VCaP (cell line): ENCODE data around the gene INSYN1.

Source experiments
- H3K27ac ChIP-seq: fragments of 450-650 bp; 2 replicates; pipeline ENCODE4 v1.5.1; 2017
- TF ChIP-seq, protein P1 (sequence below): fragments of 450-650 bp; conservative IDR thresholded peaks from 2 replicates; pipeline ENCODE4 v1.5.1; 2017; ENCODE audit warnings: mild to moderate bottlenecking, moderate library complexity

The INSYN1 gene

DNA sequence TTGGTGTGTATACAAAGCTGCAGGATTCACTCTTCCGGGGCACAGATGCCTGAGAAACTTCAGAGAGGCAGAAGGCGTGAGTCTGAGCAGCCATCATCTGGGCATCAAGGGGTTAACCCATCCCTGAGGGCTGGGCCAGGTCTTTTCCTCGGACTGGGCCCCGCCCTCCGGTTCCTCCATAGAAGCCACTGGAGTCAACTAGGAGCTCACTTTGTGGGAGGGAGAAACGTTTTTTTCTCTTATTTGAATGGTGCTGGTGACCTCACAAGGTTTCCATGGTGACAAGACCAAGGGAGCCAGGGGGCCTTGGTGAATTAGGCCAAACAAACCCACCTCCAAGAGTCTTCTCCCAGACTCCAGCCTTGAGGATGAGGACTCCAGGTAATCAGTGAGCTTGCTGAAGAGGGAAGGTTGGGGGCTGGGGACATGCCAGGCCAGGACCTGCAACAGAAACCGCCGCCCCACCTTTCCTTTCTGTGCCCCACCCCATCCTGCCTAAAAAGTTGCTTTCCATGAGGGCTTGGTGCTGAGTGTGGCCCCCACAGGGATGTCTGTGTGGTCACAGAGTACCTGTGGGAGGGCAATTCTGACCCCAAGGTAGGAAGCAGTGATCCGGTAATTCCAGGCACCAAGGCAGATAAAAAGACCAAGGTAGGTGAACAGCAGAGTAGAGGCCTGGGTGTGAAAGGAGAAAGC lies 14.8 kb upstream of the INSYN1 start:
- TF ChIP-seq, protein P1, sequence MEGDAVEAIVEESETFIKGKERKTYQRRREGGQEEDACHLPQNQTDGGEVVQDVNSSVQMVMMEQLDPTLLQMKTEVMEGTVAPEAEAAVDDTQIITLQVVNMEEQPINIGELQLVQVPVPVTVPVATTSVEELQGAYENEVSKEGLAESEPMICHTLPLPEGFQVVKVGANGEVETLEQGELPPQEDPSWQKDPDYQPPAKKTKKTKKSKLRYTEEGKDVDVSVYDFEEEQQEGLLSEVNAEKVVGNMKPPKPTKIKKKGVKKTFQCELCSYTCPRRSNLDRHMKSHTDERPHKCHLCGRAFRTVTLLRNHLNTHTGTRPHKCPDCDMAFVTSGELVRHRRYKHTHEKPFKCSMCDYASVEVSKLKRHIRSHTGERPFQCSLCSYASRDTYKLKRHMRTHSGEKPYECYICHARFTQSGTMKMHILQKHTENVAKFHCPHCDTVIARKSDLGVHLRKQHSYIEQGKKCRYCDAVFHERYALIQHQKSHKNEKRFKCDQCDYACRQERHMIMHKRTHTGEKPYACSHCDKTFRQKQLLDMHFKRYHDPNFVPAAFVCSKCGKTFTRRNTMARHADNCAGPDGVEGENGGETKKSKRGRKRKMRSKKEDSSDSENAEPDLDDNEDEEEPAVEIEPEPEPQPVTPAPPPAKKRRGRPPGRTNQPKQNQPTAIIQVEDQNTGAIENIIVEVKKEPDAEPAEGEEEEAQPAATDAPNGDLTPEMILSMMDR: no peak
- no peak overlapping the region for H3K27ac ChIP-seq

DNA sequence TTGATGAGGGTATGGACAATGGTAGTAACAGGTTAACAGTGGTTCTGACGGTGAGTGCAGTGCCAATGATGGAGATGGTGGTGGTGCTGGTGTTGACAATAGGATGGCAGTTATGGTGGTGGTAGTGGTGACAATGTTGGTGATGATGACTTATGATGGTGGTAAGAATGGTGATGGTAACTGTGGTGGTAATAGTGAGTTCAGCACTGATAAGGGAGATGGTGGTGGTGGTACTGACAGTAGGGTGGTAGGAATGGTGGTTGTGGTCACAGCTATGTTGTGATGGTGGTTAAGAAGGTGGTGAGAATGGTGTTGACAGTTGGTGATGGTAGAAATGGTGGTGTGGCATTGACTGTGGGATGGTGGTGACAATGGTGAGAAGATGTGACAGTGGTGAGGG lies 13.4 kb upstream of the INSYN1 start:
- no peak overlapping the region for H3K27ac ChIP-seq
- TF ChIP-seq, protein P1: no peak

DNA sequence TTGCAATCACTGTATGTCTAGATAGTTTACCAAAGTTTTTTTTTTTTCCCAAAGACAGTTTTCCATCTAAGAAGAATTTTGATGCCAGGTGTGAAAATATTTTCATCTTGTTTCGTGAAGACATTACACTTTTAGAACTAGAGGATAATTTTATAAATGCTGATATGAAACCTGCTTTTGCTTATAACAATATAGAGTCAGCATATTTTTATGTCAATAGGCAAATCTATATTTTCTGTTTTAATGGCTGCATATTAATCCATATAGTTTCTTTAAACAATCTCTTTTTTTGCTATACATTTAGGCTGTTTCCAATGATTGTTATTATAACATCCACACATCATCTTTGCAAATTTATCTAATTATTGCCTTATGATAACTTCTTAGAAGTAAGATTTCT lies 12.6 kb upstream of the INSYN1 start:
- TF ChIP-seq, protein P1: no peak
- H3K27ac ChIP-seq: no peak overlapping the region

DNA sequence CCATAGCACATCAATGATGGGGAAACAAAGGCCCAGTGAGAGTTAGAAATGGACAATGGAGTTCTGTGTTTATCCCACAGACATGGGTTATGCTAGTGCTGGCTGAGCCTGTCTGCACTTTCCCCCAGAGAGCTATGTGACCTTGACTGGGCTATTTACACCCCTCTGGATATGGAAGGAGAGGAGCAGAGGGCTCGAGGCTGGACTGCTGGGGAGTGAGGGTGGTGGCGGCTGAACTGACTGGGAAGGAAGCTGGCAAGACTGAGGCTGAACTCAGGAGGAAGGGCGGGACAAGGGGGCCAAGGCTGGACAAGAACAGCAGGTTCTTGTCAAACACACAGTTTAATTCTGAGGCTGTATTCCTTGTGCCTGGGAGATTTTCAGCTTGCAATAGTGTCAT lies 10.8 kb upstream of the INSYN1 start:
- no peak overlapping the region for H3K27ac ChIP-seq
- TF ChIP-seq, protein P1: no peak

DNA sequence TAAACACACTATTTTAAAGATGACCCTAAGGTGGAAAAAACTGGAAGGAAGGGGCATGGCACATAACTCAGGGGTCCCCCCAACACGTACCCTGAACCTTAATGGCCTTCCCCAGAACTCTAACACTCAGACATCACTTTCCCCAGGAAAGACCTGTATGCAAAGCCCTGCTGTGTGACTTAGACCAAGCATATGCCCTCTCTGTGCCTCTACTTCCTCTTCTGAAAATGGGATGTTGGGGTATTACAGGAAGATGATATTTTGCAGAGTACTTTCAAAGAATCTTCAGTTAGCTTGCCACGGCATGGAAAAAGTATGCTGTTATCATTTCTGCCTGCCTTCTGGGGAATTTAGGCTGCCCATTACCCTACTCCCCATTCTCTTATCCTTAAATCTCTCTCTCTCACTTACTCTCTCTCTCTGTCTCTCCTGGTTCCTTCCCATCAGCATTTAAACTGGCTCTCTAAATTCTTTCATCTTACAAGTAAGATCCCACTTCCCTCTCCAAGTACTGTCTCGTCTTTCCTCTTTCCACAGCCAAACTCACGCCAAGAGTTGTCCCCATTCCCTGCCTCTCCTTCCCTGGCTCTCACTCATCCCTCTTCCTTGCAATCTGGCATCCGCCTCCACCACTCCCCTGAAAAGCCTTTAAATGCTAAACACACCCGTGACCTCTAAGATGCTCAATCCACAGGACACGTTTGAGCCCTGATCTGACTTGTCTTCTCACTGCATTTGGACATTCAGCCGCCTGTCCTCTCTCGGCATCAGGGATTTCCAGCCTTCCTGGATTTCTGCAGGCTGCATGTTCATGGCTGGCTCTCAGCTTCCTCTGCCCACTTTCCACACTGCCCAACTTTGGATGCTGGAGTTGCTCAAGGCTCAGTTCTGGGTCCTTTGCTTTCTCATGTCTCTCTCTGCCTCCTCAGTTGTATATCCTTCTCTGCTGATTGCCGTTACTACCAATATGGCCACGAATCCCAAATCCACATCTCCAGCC lies 7.5 kb upstream of the INSYN1 start:
- TF ChIP-seq, protein P1: no peak
- no peak overlapping the region for H3K27ac ChIP-seq

DNA sequence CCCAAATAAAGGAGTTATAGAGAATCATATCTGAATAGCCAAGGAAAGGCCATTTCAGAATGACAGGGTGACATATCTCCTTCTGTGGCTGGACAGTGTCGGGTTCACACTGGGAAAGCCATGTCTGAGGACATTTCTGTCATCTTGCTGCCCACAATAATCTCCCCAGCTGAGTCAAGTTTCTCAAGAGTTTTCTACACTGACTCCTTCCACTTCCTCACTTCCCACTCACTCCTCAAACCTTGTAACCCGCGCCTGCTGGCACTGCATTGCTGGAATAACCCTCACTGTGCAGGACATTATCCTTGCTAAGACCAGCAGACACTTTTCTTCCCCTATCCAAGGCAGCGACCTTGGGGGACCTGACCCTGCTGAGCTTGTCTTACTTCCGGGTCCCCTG lies 5.3 kb upstream of the INSYN1 start:
- TF ChIP-seq, protein P1: no peak
- no peak overlapping the region for H3K27ac ChIP-seq

DNA sequence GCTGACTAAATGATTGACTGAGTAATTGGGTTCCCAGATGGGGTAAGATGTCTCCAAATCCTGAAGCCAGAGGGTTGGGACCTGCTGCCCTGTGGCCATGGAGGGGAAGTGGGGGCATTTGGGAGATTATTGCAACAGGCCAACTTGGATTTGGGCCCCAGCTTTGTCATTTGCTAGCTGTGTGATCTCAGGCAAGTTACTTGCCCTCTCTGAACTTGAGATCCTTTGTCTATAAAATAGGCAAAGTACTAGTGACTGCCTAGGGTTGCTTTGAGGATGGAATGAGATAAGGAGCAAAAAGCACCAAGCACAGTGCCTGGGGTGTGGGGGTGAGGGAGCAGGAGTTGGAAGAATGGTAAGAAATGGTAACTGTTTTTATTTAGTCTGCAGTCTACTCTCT lies 4.4 kb upstream of the INSYN1 start:
- H3K27ac ChIP-seq: no peak overlapping the region
- TF ChIP-seq, protein P1: no peak
